SK-N-SH (cell line): ENCODE results near the gene DDX52. TPM values are rescaled to one million over a fixed set of nuclear protein-coding genes. Genes with fewer than 3 reads are reported as not detected.

ENCODE experiments used
- CTCF ChIA-PET: fragments of 300-600, 350-600 bp; formaldehyde crosslinking; extraction: SDS; loops from one replicate; lab custom pipeline; 2021; lab: Yijun Ruan, JAX
- POLR2A ChIA-PET: fragments of 350-600 bp; sonication (Branson Sonifier 250); formaldehyde crosslinking; extraction: SDS; loops from one replicate; lab custom pipeline; 2020; ENCODE audit warnings: antibody characterized with exemption, inconsistent platforms; lab: Yijun Ruan, JAX
- DNase-seq: peaks from one replicate; pipeline ENCODE4 v3.0.0; 2012
- H2AFZ ChIP-seq: fragments of 200-600 bp; sonication (generic); 2 replicates; pipeline ENCODE4 v1.8.1; 2016; ENCODE audit warnings: antibody characterized with exemption, mild to moderate bottlenecking, low read depth
- H3F3A ChIP-seq: fragments of 200-600 bp; sonication (generic); replicated peaks from 2 replicates; pipeline ENCODE3; 2016; ENCODE audit warnings: antibody characterized with exemption, mild to moderate bottlenecking; ENCODE audit not compliant: insufficient read depth
- H3K27ac ChIP-seq, 2 experiments: fragments of 200-500 bp in 1 of 2; fragments of 200-600 bp in 1 of 2; sonication (Bioruptor generic) in 1 of 2; sonication (generic), shearing (Covaris generic) in 1 of 2; 2 replicates each; pipeline versions ENCODE4 v1.5.1 to v1.6.1; 2014 to 2016; ENCODE audit warnings: low read depth in 2 of 2, inconsistent platforms in 1 of 2, low read length in 1 of 2, mild to moderate bottlenecking in 1 of 2, mixed read lengths in 1 of 2
- H3K27me3 ChIP-seq: fragments of 200-600 bp; sonication (generic), shearing (Covaris generic); 2 replicates; pipeline ENCODE4 v1.6.1; 2016; ENCODE audit warnings: mixed run types; ENCODE audit not compliant: insufficient read depth
- H3K36me3 ChIP-seq, 2 experiments: fragments of 200-500 bp in 1 of 2; fragments of 200-600 bp in 1 of 2; sonication (Bioruptor generic) in 1 of 2; sonication (generic) in 1 of 2; replicated peaks in 1 of 2; 2 replicates each; pipeline versions ENCODE3 to v1.5.1; 2014 to 2016; ENCODE audit warnings: low read length in 1 of 2, mild to moderate bottlenecking in 1 of 2; ENCODE audit not compliant: insufficient read depth in 2 of 2, control insufficient read depth in 1 of 2
- H3K4me1 ChIP-seq, 2 experiments: fragments of 200-500 bp in 1 of 2; fragments of 200-600 bp in 1 of 2; sonication (Bioruptor generic) in 1 of 2; sonication (generic), shearing (Covaris generic) in 1 of 2; 2 replicates each; pipeline versions ENCODE4 v1.5.1 to v1.6.1; 2014 to 2016; ENCODE audit warnings: low read depth in 1 of 2, low read length in 1 of 2, mixed run types in 1 of 2; ENCODE audit not compliant: insufficient read depth in 2 of 2, control insufficient read depth in 1 of 2
- H3K4me2 ChIP-seq: fragments of 200-600 bp; sonication (generic), shearing (Covaris generic); 2 replicates; pipeline ENCODE4 v1.6.1; 2017; ENCODE audit warnings: mixed run types
- H3K4me3 ChIP-seq, 2 experiments: fragments of 200-500 bp in 1 of 2; fragments of 200-600 bp in 1 of 2; sonication (Bioruptor generic) in 1 of 2; sonication (generic), shearing (Covaris generic) in 1 of 2; 2 replicates each; pipeline versions ENCODE4 v1.5.1 to v1.8.1; 2014 to 2016; ENCODE audit warnings: low read depth in 2 of 2, inconsistent platforms in 1 of 2, low read length in 1 of 2, mild to moderate bottlenecking in 1 of 2, mixed read lengths in 1 of 2, moderate library complexity in 1 of 2
- H3K79me2 ChIP-seq: fragments of 200-600 bp; sonication (generic); 2 replicates; pipeline ENCODE4 v1.8.1; 2017; ENCODE audit warnings: mild to moderate bottlenecking; ENCODE audit not compliant: insufficient read depth
- H3K9ac ChIP-seq: fragments of 200-600 bp; sonication (generic); 2 replicates; pipeline ENCODE4 v1.6.1; 2017; ENCODE audit warnings: mixed run types
- H3K9me2 ChIP-seq: fragments of 200-600 bp; sonication (generic); 2 replicates; pipeline ENCODE4 v1.6.1; 2017; ENCODE audit warnings: mixed run types
- H3K9me3 ChIP-seq: fragments of 200-600 bp; sonication (generic); 2 replicates; pipeline ENCODE4 v1.6.1; 2017; ENCODE audit warnings: mixed run types, mild to moderate bottlenecking, moderate library complexity
- H4K20me1 ChIP-seq: fragments of 200-600 bp; sonication (generic); 2 replicates; pipeline ENCODE4 v1.6.1; 2017; ENCODE audit warnings: mild to moderate bottlenecking, mixed run types; ENCODE audit not compliant: insufficient read depth
- EZH2phosphoT487 ChIP-seq: fragments of 200-600 bp; sonication (generic); IDR thresholded peaks from 2 replicates; pipeline ENCODE4 v1.6.1; 2017; ENCODE audit warnings: low read depth, mixed run types, mild to moderate bottlenecking, antibody characterized with exemption, moderate library complexity, borderline replicate concordance
- FOXJ3 ChIP-seq: sonication (generic); formaldehyde crosslinking; IDR thresholded peaks from 2 replicates; pipeline ENCODE4 v1.5.1; 2020; ENCODE audit warnings: mild to moderate bottlenecking, missing genetic modification reagents
- GATA2 ChIP-seq: sonication (generic); formaldehyde crosslinking; IDR thresholded peaks from 2 replicates; pipeline ENCODE4 v1.5.0; 2020; ENCODE audit warnings: mild to moderate bottlenecking, missing genetic modification reagents
- JUND ChIP-seq: IDR thresholded peaks from 2 replicates; pipeline ENCODE4 v1.4.0; 2012
- MEF2A ChIP-seq: IDR thresholded peaks from 2 replicates; pipeline ENCODE4 v1.4.0; 2012; ENCODE audit warnings: low read depth, borderline replicate concordance
- PBX3 ChIP-seq: IDR thresholded peaks from 2 replicates; pipeline ENCODE4; 2012
- RCOR1 ChIP-seq: fragments of 150-350 bp; IDR thresholded peaks from 2 replicates; pipeline ENCODE4 v1.6.1; 2017; ENCODE audit warnings: antibody characterized with exemption, low read length
- RFX5 ChIP-seq: IDR thresholded peaks from 2 replicates; pipeline ENCODE4 v1.6.1; 2012; ENCODE audit warnings: mild to moderate bottlenecking, improper control_type of control experiment, low read length
- RXRA ChIP-seq: IDR thresholded peaks from 2 replicates; pipeline ENCODE4 v1.4.0; 2012; ENCODE audit warnings: low read depth, mild to moderate bottlenecking, borderline replicate concordance
- TCF12 ChIP-seq: IDR thresholded peaks from 2 replicates; pipeline ENCODE4 v1.4.0; 2012
- WGBS: methylation state at CpG from one replicate; pipeline ENCODE4 v1.1.6; 2017; ENCODE audit warnings: low lambda C conversion rate; 5-methylcytosine and 5-hydroxymethylcytosine counted together
- polyA plus RNA-seq, 3 experiments: library from polyadenylated mRNA; depleted of rRNA; stranded (reverse); fragments of >200 nt; gene quantifications; 2 replicates each; pipeline ENCODE4 v1.2.3, GENCODE V29; 2012
- TF ChIP-seq, protein P1 (sequence below): fragments of 200-600 bp; sonication (generic); IDR thresholded peaks from 2 replicates; pipeline ENCODE4 v1.6.1; 2017; ENCODE audit warnings: antibody characterized with exemption, mild to moderate bottlenecking, moderate library complexity

DDX52 gene
- polyA plus RNA-seq, 1 of the 3 experiments (the other 2 are of a cell fraction): 7.3 TPM

GRCh38 chr17:37667039-37667438, 23.8 kb upstream of the DDX52 start:
- CTCF ChIA-PET: interaction anchor here (1.2 to 2.8 kb wide), 2 partner anchors 17 to 28 kb away, joined by 3 to 11 read pairs; no protein-coding TSS in a partner anchor
- Histone ChIP-seq H3K4me3 (no peak overlapping the region), H3K27me3 (no peaks in the 10 kb centered on the region)
- no peak for TF ChIP-seq FOXJ3
- TF ChIP-seq RCOR1: no peak
- TF ChIP-seq RXRA: no peak
- TF ChIP-seq MEF2A: no peak
- TF ChIP-seq PBX3: no peak
- TF ChIP-seq, all 33 proteins: peak for 0
- no peaks in the 10 kb centered on the region for H3K9me3 ChIP-seq
- POLR2A ChIA-PET: no interaction called here
- peaks cover 2% of the 10 kb centered on the region for H3F3A ChIP-seq
- no peak for DNase-seq
- peaks cover 0 to 6% of the 10 kb centered on the region in 2 experiments; a peak in 1 of 4 replicates for H3K4me1 ChIP-seq
- WGBS: 53% methylated on average over 1 of the region's 1 CpG
- no peak overlapping the region for H3K4me2 ChIP-seq
- no peaks in the 10 kb centered on the region for H3K9me2 ChIP-seq
- no peak overlapping the region for H2AFZ ChIP-seq
- no peaks in the 10 kb centered on the region for H3K36me3 ChIP-seq
- no peaks in the 10 kb centered on the region for H3K79me2 ChIP-seq
- H4K20me1 ChIP-seq: no peaks in the 10 kb centered on the region
- no peak overlapping the region for H3K27ac ChIP-seq
- H3K9ac ChIP-seq: no peak overlapping the region

DNA sequence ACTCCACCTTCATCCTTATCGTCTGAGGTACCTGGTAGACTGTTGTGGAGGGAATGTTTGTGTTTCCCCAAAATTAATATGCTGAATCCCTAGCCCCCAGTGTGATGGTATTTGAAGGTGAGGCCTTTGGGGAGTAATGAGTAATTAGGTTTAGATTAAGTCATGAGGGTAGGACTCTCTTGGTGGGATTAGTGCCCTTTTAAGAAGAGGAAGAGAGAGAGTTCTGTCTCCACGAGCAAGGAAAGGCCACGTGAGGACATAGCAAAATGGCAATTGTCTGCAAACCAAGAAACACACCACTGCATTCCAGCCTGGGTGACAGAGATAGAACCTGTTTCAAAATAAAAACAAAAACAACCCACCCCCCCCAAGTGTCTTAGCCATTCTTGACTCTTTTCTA, 21.0 kb upstream of the DDX52 start:
- Histone ChIP-seq H3F3A (no peaks in the 10 kb centered on the region), H3K36me3 (no peaks in the 10 kb centered on the region), H2AFZ (no peak overlapping the region), H3K9me2 (no peaks in the 10 kb centered on the region), H3K27me3 (no peaks in the 10 kb centered on the region), H3K4me3 (no peak overlapping the region), H3K4me1 (no peaks in the 10 kb centered on the region), H3K9ac (no peak overlapping the region), H4K20me1 (no peaks in the 10 kb centered on the region), H3K4me2 (no peak overlapping the region), H3K79me2 (no peaks in the 10 kb centered on the region), H3K27ac (no peak overlapping the region), H3K9me3 (no peaks in the 10 kb centered on the region)
- ChIA-PET POLR2A (no interaction called here), CTCF (no interaction called here)
- WGBS: 72% methylated on average over 3 of the region's 3 CpGs
- DNase-seq: no peak
- no peak for TF ChIP-seq FOXJ3
- no peak for TF ChIP-seq JUND
- TF ChIP-seq GATA2: no peak
- no peak for TF ChIP-seq RFX5
- no peak for TF ChIP-seq EZH2phosphoT487
- TF ChIP-seq, protein P1, sequence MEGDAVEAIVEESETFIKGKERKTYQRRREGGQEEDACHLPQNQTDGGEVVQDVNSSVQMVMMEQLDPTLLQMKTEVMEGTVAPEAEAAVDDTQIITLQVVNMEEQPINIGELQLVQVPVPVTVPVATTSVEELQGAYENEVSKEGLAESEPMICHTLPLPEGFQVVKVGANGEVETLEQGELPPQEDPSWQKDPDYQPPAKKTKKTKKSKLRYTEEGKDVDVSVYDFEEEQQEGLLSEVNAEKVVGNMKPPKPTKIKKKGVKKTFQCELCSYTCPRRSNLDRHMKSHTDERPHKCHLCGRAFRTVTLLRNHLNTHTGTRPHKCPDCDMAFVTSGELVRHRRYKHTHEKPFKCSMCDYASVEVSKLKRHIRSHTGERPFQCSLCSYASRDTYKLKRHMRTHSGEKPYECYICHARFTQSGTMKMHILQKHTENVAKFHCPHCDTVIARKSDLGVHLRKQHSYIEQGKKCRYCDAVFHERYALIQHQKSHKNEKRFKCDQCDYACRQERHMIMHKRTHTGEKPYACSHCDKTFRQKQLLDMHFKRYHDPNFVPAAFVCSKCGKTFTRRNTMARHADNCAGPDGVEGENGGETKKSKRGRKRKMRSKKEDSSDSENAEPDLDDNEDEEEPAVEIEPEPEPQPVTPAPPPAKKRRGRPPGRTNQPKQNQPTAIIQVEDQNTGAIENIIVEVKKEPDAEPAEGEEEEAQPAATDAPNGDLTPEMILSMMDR: no peak
- no peak for TF ChIP-seq TCF12
- TF ChIP-seq RXRA: no peak
